Vagina (tissue), 2 donors: ENCODE data around the gene DVL1.

Experiments used
- CTCF ChIP-seq, 3 experiments: fragments of 450-650 bp in 2 of 3; fragments of 200-600 bp in 1 of 3; sonication (generic) in 1 of 3; IDR thresholded peaks; one replicate each; pipeline ENCODE4 v1.5.1; 2017 to 2019; ENCODE audit warnings: antibody characterized with exemption in 3 of 3, mild to moderate bottlenecking in 2 of 3, moderate library complexity in 2 of 3
- POLR2A ChIP-seq, 2 donors: fragments of 450-650 bp; IDR thresholded peaks; one replicate each; pipeline ENCODE4 v1.6.1; 2017; ENCODE audit warnings: antibody characterized with exemption in 2 of 2, mild to moderate bottlenecking in 2 of 2, moderate library complexity in 2 of 2
- POLR2AphosphoS5 ChIP-seq, 2 donors: sonication (generic); formaldehyde crosslinking; IDR thresholded peaks; one replicate each; pipeline ENCODE4 v1.9.0; 2017; ENCODE audit warnings: antibody characterized with exemption in 2 of 2, mild to moderate bottlenecking in 2 of 2, low read depth in 1 of 2; ENCODE audit not compliant: insufficient read depth in 1 of 2

DNA sequence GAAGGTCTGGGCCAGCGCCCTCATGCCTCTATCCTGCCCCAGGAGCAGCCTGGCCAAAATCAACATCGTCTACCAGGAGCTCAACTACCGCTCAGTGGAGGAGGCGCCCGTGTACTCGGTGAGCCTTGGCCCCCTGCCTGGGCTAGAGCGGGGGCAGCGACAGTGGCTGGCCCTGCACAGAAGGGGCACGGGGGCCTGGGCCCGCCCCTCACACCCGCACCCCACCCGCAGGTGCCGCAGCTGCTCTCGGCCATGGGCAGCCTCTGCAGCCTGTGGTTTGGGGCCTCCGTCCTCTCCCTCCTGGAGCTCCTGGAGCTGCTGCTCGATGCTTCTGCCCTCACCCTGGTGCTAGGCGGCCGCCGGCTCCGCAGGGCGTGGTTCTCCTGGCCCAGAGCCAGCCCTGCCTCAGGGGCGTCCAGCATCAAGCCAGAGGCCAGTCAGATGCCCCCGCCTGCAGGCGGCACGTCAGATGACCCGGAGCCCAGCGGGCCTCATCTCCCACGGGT lies 58.1 kb downstream of the DVL1 start:
- TF ChIP-seq POLR2AphosphoS5 (IDR thresholded peaks at IDR 0.05; ENCODE audit: insufficient read depth in 1 of 2, low read depth in 1 of 2) (no peak), CTCF (IDR thresholded peaks at IDR 0.05) (no peak), POLR2A (IDR thresholded peaks at IDR 0.05) (no peak)
